Upper lobe of right lung (tissue), 1 donor: ENCODE data around the gene HECTD3. TPM values are rescaled to one million over a fixed set of nuclear protein-coding genes. Genes with fewer than 3 reads are reported as not detected.
"Not testable (repeated sequence)": the region's sequence is repeated elsewhere in the genome, so short reads cannot be mapped to it uniquely, and the experiment has no call there.

Experiments used
- ATAC-seq: fragments of 200-7000 bp; cut with Tn5 transposase; one replicate; pipeline ENCODE4 v1.9.1; 2020; ENCODE audit warnings: mild to moderate bottlenecking, moderate library complexity
- DNase-seq: peaks from one replicate; pipeline ENCODE4 v3.0.0-alpha.2; 2020
- H3K27ac ChIP-seq: fragments of 200-600 bp; one replicate; pipeline ENCODE4 v1.8.0; 2022
- H3K27me3 ChIP-seq: fragments of 200-600 bp; one replicate; pipeline ENCODE4 v1.8.0; 2022; ENCODE audit warnings: mild to moderate bottlenecking
- H3K36me3 ChIP-seq: fragments of 200-600 bp; one replicate; pipeline ENCODE4 v1.8.0; 2022
- H3K4me1 ChIP-seq: fragments of 200-600 bp; one replicate; pipeline ENCODE4 v1.8.0; 2022
- H3K4me3 ChIP-seq: fragments of 200-600 bp; one replicate; pipeline ENCODE4 v1.8.0; 2022; ENCODE audit warnings: mild to moderate bottlenecking
- H3K9me3 ChIP-seq: fragments of 200-600 bp; one replicate; pipeline ENCODE4 v1.8.0; 2022
- CTCF ChIP-seq: fragments of 200-600 bp; IDR thresholded peaks from one replicate; pipeline ENCODE4 v1.8.0; 2022; ENCODE audit warnings: antibody characterized with exemption
- intact Hi-C: fragments of 100-400 bp; cut with DNase I; formaldehyde crosslinking; loops from one replicate; pipeline ENCODE4 v1.11.0; 2022
- total RNA-seq: library from RNA; stranded (reverse); fragmentation: NEBNext Ultra II Directional; extraction: Animal tissue kit (Norgen Biotek cat#: 25700); gene quantifications from one replicate; pipeline ENCODE4 v1.2.1, GENCODE V29; 2021
- donor health status: DM: no; HTN: yes; CAD: no; lungs with severe emphysema.

Gene HECTD3
- total RNA-seq, 1 donor from 2014 or later = 43.6 TPM

GRCh38 chr1:45004281-45004920 lies 6.7 kb downstream of the HECTD3 start:
- no peak for TF ChIP-seq CTCF
- H3K9me3 ChIP-seq = no peaks in the 10 kb centered on the region
- H3K4me3 ChIP-seq = no peak overlapping the region
- DNase-seq (peak; percentile 36), ATAC-seq (no peak)
- H3K27me3 ChIP-seq = no peaks in the 10 kb centered on the region
- H3K27ac ChIP-seq = no peak overlapping the region
- peaks cover 12% of the 10 kb centered on the region for H3K4me1 ChIP-seq
- peaks cover 76% of the 10 kb centered on the region for H3K36me3 ChIP-seq
- intact Hi-C loops = no loop called here

- TF ChIP-seq CTCF = no peak
- intact Hi-C loops = no loop called here
- Histone ChIP-seq H3K4me1 (peaks cover 11% of the 10 kb centered on the region), H3K36me3 (peaks cover 69% of the 10 kb centered on the region), H3K27me3 (no peaks in the 10 kb centered on the region), H3K4me3 (no peak overlapping the region), H3K9me3 (no peaks in the 10 kb centered on the region), H3K27ac (no peak overlapping the region)
- ATAC-seq (no peak), DNase-seq (peak; percentile 51)
Measured at GRCh38 chr1:45003741-45004140, 7.4 kb downstream of the HECTD3 start.

GRCh38 chr1:45002650-45003645 lies 8.2 kb downstream of the HECTD3 start:
- intact Hi-C loops = no loop called here
- Histone ChIP-seq H3K27me3 (no peaks in the 10 kb centered on the region), H3K27ac (no peak overlapping the region), H3K9me3 (no peaks in the 10 kb centered on the region), H3K4me3 (no peak overlapping the region), H3K4me1 (peaks cover 11% of the 10 kb centered on the region), H3K36me3 (peaks cover 61% of the 10 kb centered on the region)
- DNase-seq = peak; percentile 53
- no peak for TF ChIP-seq CTCF
- no peak for ATAC-seq

GRCh38 chr1:45001576-45001975 lies 9.5 kb downstream of the HECTD3 start:
- Histone ChIP-seq H3K36me3 (peaks cover 48% of the 10 kb centered on the region), H3K4me1 (peaks cover 11% of the 10 kb centered on the region), H3K27ac (peak overlapping the region; percentile 30)
- H3K4me3 ChIP-seq, H3K9me3 ChIP-seq, H3K27me3 ChIP-seq, intact Hi-C loops, ATAC-seq: not testable (repeated sequence)
- DNase-seq = peak; percentile 47

- H3K27me3 ChIP-seq = no peaks in the 10 kb centered on the region
- ATAC-seq (peak; percentile 92), DNase-seq (peak; percentile 73)
- TF ChIP-seq CTCF = no peak
- peaks cover 42% of the 10 kb centered on the region for H3K36me3 ChIP-seq
- no peaks in the 10 kb centered on the region for H3K9me3 ChIP-seq
- H3K4me1 ChIP-seq = peaks cover 11% of the 10 kb centered on the region
- peak overlapping the region; percentile 30 for H3K27ac ChIP-seq
- H3K4me3 ChIP-seq = no peak overlapping the region
- intact Hi-C loops = no loop called here
Measured at GRCh38 chr1:45001011-45001481, 10.1 kb downstream of the HECTD3 start.

- no peaks in the 10 kb centered on the region for H3K27me3 ChIP-seq
- H3K4me1 ChIP-seq = peaks cover 11% of the 10 kb centered on the region
- H3K27ac ChIP-seq = no peak overlapping the region
- no peak overlapping the region for H3K4me3 ChIP-seq
- intact Hi-C loops = no loop called here
- no peak for TF ChIP-seq CTCF
- peaks cover 24% of the 10 kb centered on the region for H3K36me3 ChIP-seq
- no peak for DNase-seq
- no peaks in the 10 kb centered on the region for H3K9me3 ChIP-seq
- ATAC-seq = no peak
Measured at GRCh38 chr1:44999232-44999631, 11.9 kb downstream of the HECTD3 start.
